Globus pallidus (tissue), 1 donor: Measurements from ENCODE around the gene WAPL.

Experiments
- DNase-seq: peaks from one replicate; pipeline ENCODE4 v3.0.0-alpha.2; 2015; ENCODE audit warnings: low spot score

Gene WAPL

GRCh38 chr10:86387178-86387794 is 134.3 kb downstream of the WAPL start:
- no peak for DNase-seq

GRCh38 chr10:86385806-86386205 is 135.8 kb downstream of the WAPL start:
- DNase-seq: no peak
